ENCODE data around the gene MORC1.

Gene MORC1

GRCh38 chr3:108983051-108983450 lies 134.9 kb downstream of the MORC1 start:
- no peak overlapping the region for H3K27ac ChIP-seq (ENCODE audit: low read depth, low read length, poor library complexity, severe bottlenecking)
- H4K20me1 ChIP-seq (ENCODE audit: insufficient read depth, low read length) = no peaks in the 10 kb centered on the region
- no peaks in the 10 kb centered on the region for H3K4me1 ChIP-seq (ENCODE audit: insufficient read depth, low read length, severe bottlenecking)
- H3K4me3 ChIP-seq (ENCODE audit: low read depth, low read length, poor library complexity, severe bottlenecking) = no peak overlapping the region
- no peaks in the 10 kb centered on the region for H3F3A ChIP-seq (ENCODE audit: insufficient read depth, low read length)
- H3K4me2 ChIP-seq (ENCODE audit: low read length) = no peak overlapping the region
- H3K9ac ChIP-seq (ENCODE audit: low read length) = no peak overlapping the region
- TF ChIP-seq CTCF (IDR thresholded peaks at IDR 0.05; ENCODE audit: low read length) (no peak), EZH2 (IDR thresholded peaks at IDR 0.05; ENCODE audit: borderline replicate concordance, low read length) (no peak)
- H3K9me2 ChIP-seq (ENCODE audit: low read depth, low read length) = no peaks in the 10 kb centered on the region
- H3K27me3 ChIP-seq (ENCODE audit: insufficient read depth, low read length) = no peaks in the 10 kb centered on the region
- H3K79me2 ChIP-seq (ENCODE audit: insufficient read depth, low read length) = no peaks in the 10 kb centered on the region
- no peak overlapping the region for H2AFZ ChIP-seq (ENCODE audit: low read length)
- H3K36me3 ChIP-seq (ENCODE audit: insufficient read depth, low read length) = no peaks in the 10 kb centered on the region
- no peaks in the 10 kb centered on the region for H3K9me3 ChIP-seq (ENCODE audit: low read length)

- TF ChIP-seq CTCF (IDR thresholded peaks at IDR 0.05; ENCODE audit: low read length) (no peak), EZH2 (IDR thresholded peaks at IDR 0.05; ENCODE audit: borderline replicate concordance, low read length) (no peak)
- Histone ChIP-seq H3K4me1 (ENCODE audit: insufficient read depth, low read length, severe bottlenecking) (no peaks in the 10 kb centered on the region), H3F3A (ENCODE audit: insufficient read depth, low read length) (no peaks in the 10 kb centered on the region), H3K4me3 (ENCODE audit: low read depth, low read length, poor library complexity, severe bottlenecking) (no peak overlapping the region), H3K9me2 (ENCODE audit: low read depth, low read length) (no peaks in the 10 kb centered on the region), H3K4me2 (ENCODE audit: low read length) (no peak overlapping the region), H3K27ac (ENCODE audit: low read depth, low read length, poor library complexity, severe bottlenecking) (no peak overlapping the region), H3K27me3 (ENCODE audit: insufficient read depth, low read length) (no peaks in the 10 kb centered on the region), H3K9me3 (ENCODE audit: low read length) (no peaks in the 10 kb centered on the region), H3K9ac (ENCODE audit: low read length) (no peak overlapping the region), H3K79me2 (ENCODE audit: insufficient read depth, low read length) (0 out of 2 replicates have a peak, but pooled peaks cover 3% of the 10 kb centered on the region), H3K36me3 (ENCODE audit: insufficient read depth, low read length) (no peaks in the 10 kb centered on the region), H4K20me1 (ENCODE audit: insufficient read depth, low read length) (no peaks in the 10 kb centered on the region), H2AFZ (ENCODE audit: low read length) (no peak overlapping the region)
Observed at GRCh38 chr3:108976058-108976457, 141.9 kb downstream of the MORC1 start.

GRCh38 chr3:108973019-108973418 lies 144.9 kb downstream of the MORC1 start:
- Histone ChIP-seq H2AFZ (ENCODE audit: low read length) (no peak overlapping the region), H3K36me3 (ENCODE audit: insufficient read depth, low read length) (no peaks in the 10 kb centered on the region), H3K9me3 (ENCODE audit: low read length) (no peaks in the 10 kb centered on the region), H3K27me3 (ENCODE audit: insufficient read depth, low read length) (no peaks in the 10 kb centered on the region), H3K9ac (ENCODE audit: low read length) (no peak overlapping the region), H3K4me1 (ENCODE audit: insufficient read depth, low read length, severe bottlenecking) (no peaks in the 10 kb centered on the region), H3K4me2 (ENCODE audit: low read length) (no peak overlapping the region), H3K79me2 (ENCODE audit: insufficient read depth, low read length) (0 out of 2 replicates have a peak, but pooled peaks cover 3% of the 10 kb centered on the region), H3K9me2 (ENCODE audit: low read depth, low read length) (no peaks in the 10 kb centered on the region), H3K27ac (ENCODE audit: low read depth, low read length, poor library complexity, severe bottlenecking) (no peak overlapping the region), H4K20me1 (ENCODE audit: insufficient read depth, low read length) (no peaks in the 10 kb centered on the region), H3K4me3 (ENCODE audit: low read depth, low read length, poor library complexity, severe bottlenecking) (no peak overlapping the region), H3F3A (ENCODE audit: insufficient read depth, low read length) (no peaks in the 10 kb centered on the region)
- TF ChIP-seq EZH2 (IDR thresholded peaks at IDR 0.05; ENCODE audit: borderline replicate concordance, low read length) (no peak), CTCF (IDR thresholded peaks at IDR 0.05; ENCODE audit: low read length) (no peak)

Data from OCI-LY1 (cell line).